Activated CD8-positive, alpha-beta T cell treated with anti-CD3 and anti-CD28 coated beads, Interleukin-2, amount 10 ng/mL, durations not matched to agents 7 days and 5 days (primary cell): ENCODE results near the gene ELL2. TPM values are rescaled to one million over a fixed set of nuclear protein-coding genes. Genes with fewer than 3 reads are reported as not detected.
A peak's percentile ranks its signal among the peaks of the same experiment; 100 is the strongest.
"Not testable (repeated sequence)": the region's sequence is repeated elsewhere in the genome, so short reads cannot be mapped to it uniquely, and the experiment has no call there.

Source experiments
- ATAC-seq: fragments of 150-1000 bp; cut with Tn5 transposase; one replicate; pipeline ENCODE4 v1.10.0; 2021; ENCODE audit warnings: moderate library complexity
- CTCF ChIA-PET: fragments of 350-600 bp; sonication (Branson Sonifier 250); formaldehyde crosslinking; loops from one replicate; lab custom pipeline; 2021; ENCODE audit warnings: antibody characterized with exemption; lab: Charles Lee
- POLR2A ChIA-PET: fragments of 350-600 bp; sonication (Branson Sonifier 250); formaldehyde crosslinking; loops from one replicate; lab custom pipeline; 2021; ENCODE audit warnings: antibody characterized with exemption; lab: Charles Lee
- DNase-seq: peaks from one replicate; pipeline ENCODE4 v3.0.0-alpha.2; 2020
- H3K27ac Mint-ChIP-seq: one replicate; pipeline ENCODE4 v1.8.0; 2021; ENCODE audit warnings: mild to moderate bottlenecking, mixed read lengths
- H3K27me3 Mint-ChIP-seq: one replicate; pipeline ENCODE4 v1.8.0; 2021; ENCODE audit warnings: low read depth, mixed read lengths
- H3K36me3 Mint-ChIP-seq: one replicate; pipeline ENCODE4 v1.8.0; 2021; ENCODE audit warnings: low read depth, mixed read lengths
- H3K4me1 Mint-ChIP-seq: one replicate; pipeline ENCODE4 v1.8.0; 2021; ENCODE audit warnings: low read depth, mixed read lengths
- H3K4me3 Mint-ChIP-seq: one replicate; pipeline ENCODE4 v1.8.0; 2021; ENCODE audit warnings: mild to moderate bottlenecking, mixed read lengths
- H3K9me3 Mint-ChIP-seq: one replicate; pipeline ENCODE4 v1.8.0; 2022; ENCODE audit warnings: mixed read lengths; ENCODE audit not compliant: insufficient read depth
- total RNA-seq, 2 experiments: library from RNA; stranded (reverse); gene quantifications; one replicate each; pipeline ENCODE4 v1.2.3, GENCODE V29; 2021

Gene ELL2
- total RNA-seq, 2 experiments from 2014 or later: 11.0 to 11.1 TPM

- peaks cover 2% of the 10 kb centered on the region for H3K36me3 Mint-ChIP-seq
- H3K27ac Mint-ChIP-seq: no peak overlapping the region
- no peaks in the 10 kb centered on the region for H3K27me3 Mint-ChIP-seq
- H3K4me3 Mint-ChIP-seq: no peak overlapping the region
- POLR2A ChIA-PET: no interaction called here
- no peak for ATAC-seq
- H3K4me1 Mint-ChIP-seq: peaks cover 3% of the 10 kb centered on the region
- H3K9me3 Mint-ChIP-seq: no peaks in the 10 kb centered on the region
- CTCF ChIA-PET: interaction anchor here (0.7 to 1.7 kb wide), 3 partner anchors 12 to 398 kb away, joined by 3 to 5 read pairs (median 3); no protein-coding TSS in a partner anchor
- DNase-seq: no peak
These were observed 24.0 kb downstream of the ELL2 start for GRCh38 chr5:95937607-95938152.

- ATAC-seq (no peak), DNase-seq (no peak)
- Mint-ChIP-seq H3K27ac (no peak overlapping the region), H3K36me3 (peaks cover 2% of the 10 kb centered on the region), H3K9me3 (no peaks in the 10 kb centered on the region), H3K4me3 (no peak overlapping the region), H3K4me1 (peaks cover 3% of the 10 kb centered on the region), H3K27me3 (no peaks in the 10 kb centered on the region)
- ChIA-PET CTCF (interaction anchor here (1.3 to 1.7 kb wide), 2 partner anchors 12 to 399 kb away, joined by 3 to 5 read pairs; no protein-coding TSS in a partner anchor), POLR2A (no interaction called here)
These were observed 24.7 kb downstream of the ELL2 start for GRCh38 chr5:95936812-95937397.

- H3K4me3 Mint-ChIP-seq: no peak overlapping the region
- H3K27ac Mint-ChIP-seq: no peak overlapping the region
- H3K27me3 Mint-ChIP-seq: no peaks in the 10 kb centered on the region
- CTCF ChIA-PET: interaction anchor here (1.2 to 2.1 kb wide), 2 partner anchors 13 to 18 kb away, joined by 4 to 6 read pairs; no protein-coding TSS in a partner anchor
- POLR2A ChIA-PET: no interaction called here
- no peak for ATAC-seq
- H3K4me1 Mint-ChIP-seq: peaks cover 3% of the 10 kb centered on the region
- H3K9me3 Mint-ChIP-seq: no peaks in the 10 kb centered on the region
- peaks cover 5% of the 10 kb centered on the region for H3K36me3 Mint-ChIP-seq
- no peak for DNase-seq
These were observed 26.0 kb downstream of the ELL2 start for GRCh38 chr5:95935553-95936100.

- Mint-ChIP-seq H3K4me3 (no peak overlapping the region), H3K9me3 (no peaks in the 10 kb centered on the region), H3K36me3 (peaks cover 7% of the 10 kb centered on the region), H3K27me3 (no peaks in the 10 kb centered on the region), H3K4me1 (peaks cover 6% of the 10 kb centered on the region), H3K27ac (no peak overlapping the region)
- ATAC-seq (no peak), DNase-seq (no peak)
- ChIA-PET POLR2A (interaction anchor here (0.6 to 0.7 kb wide), 2 partner anchors 321 to 326 kb away, joined by 3 to 4 read pairs; no protein-coding TSS in a partner anchor), CTCF (interaction anchor here (2.1 kb wide), 1 partner anchor 15 kb away, joined by 6 read pairs; no protein-coding TSS in a partner anchor)
These were observed 27.3 kb downstream of the ELL2 start for GRCh38 chr5:95934207-95934804.

- H3K27ac Mint-ChIP-seq: no peak overlapping the region
- CTCF ChIA-PET: no interaction called here
- H3K36me3 Mint-ChIP-seq: peaks cover 7% of the 10 kb centered on the region
- H3K9me3 Mint-ChIP-seq: no peaks in the 10 kb centered on the region
- H3K4me3 Mint-ChIP-seq: no peak overlapping the region
- ATAC-seq (no peak), DNase-seq (no peak)
- H3K27me3 Mint-ChIP-seq: no peaks in the 10 kb centered on the region
- POLR2A ChIA-PET: no interaction called here
- peaks cover 20% of the 10 kb centered on the region for H3K4me1 Mint-ChIP-seq
These were observed 28.7 kb downstream of the ELL2 start for GRCh38 chr5:95932941-95933340.

GRCh38 chr5:95931079-95931833 is 30.4 kb downstream of the ELL2 start:
- ATAC-seq (no peak), DNase-seq (no peak)
- POLR2A ChIA-PET: interaction anchor here (1.0 kb wide), 1 partner anchor 15 kb away, joined by 4 read pairs; no protein-coding TSS in a partner anchor
- H3K4me1 Mint-ChIP-seq: peaks cover 26% of the 10 kb centered on the region
- H3K4me3 Mint-ChIP-seq: no peak overlapping the region
- peaks cover 6% of the 10 kb centered on the region for H3K36me3 Mint-ChIP-seq
- H3K27ac Mint-ChIP-seq: no peak overlapping the region
- CTCF ChIA-PET: interaction anchor here (0.8 to 1.4 kb wide), 4 partner anchors 18 to 286 kb away, joined by 3 to 5 read pairs (median 4); partner anchors contain the start of gene ELL2
- H3K27me3 Mint-ChIP-seq: no peaks in the 10 kb centered on the region
- no peaks in the 10 kb centered on the region for H3K9me3 Mint-ChIP-seq

- H3K4me3 Mint-ChIP-seq: no peak overlapping the region
- peaks cover 32% of the 10 kb centered on the region for H3K4me1 Mint-ChIP-seq
- H3K36me3 Mint-ChIP-seq: peaks cover 5% of the 10 kb centered on the region
- no peaks in the 10 kb centered on the region for H3K27me3 Mint-ChIP-seq
- DNase-seq (no peak), ATAC-seq (no peak)
- H3K9me3 Mint-ChIP-seq: no peaks in the 10 kb centered on the region
- no peak overlapping the region for H3K27ac Mint-ChIP-seq
- ChIA-PET POLR2A (no interaction called here), CTCF (interaction anchor here (1.1 kb wide), 1 partner anchor 19 kb away, joined by 5 read pairs; no protein-coding TSS in a partner anchor)
These were observed 31.3 kb downstream of the ELL2 start for GRCh38 chr5:95930141-95930930.

- Mint-ChIP-seq H3K36me3 (peaks cover 5% of the 10 kb centered on the region), H3K27ac (peak overlapping the region; percentile 21), H3K9me3 (no peaks in the 10 kb centered on the region), H3K4me3 (no peak overlapping the region), H3K4me1 (peaks cover 43% of the 10 kb centered on the region), H3K27me3 (no peaks in the 10 kb centered on the region)
- ChIA-PET CTCF (interaction anchor here (2.4 kb wide), 1 partner anchor 33 kb away, joined by 7 read pairs; the partner anchor contains the start of gene ELL2), POLR2A (no interaction called here)
- DNase-seq: no peak
- no peak for ATAC-seq
These were observed 32.9 kb downstream of the ELL2 start for GRCh38 chr5:95928724-95929253.

- Mint-ChIP-seq H3K4me1 (peaks cover 49% of the 10 kb centered on the region), H3K36me3 (peaks cover 5% of the 10 kb centered on the region), H3K27ac (peak overlapping the region; percentile 36), H3K27me3 (no peaks in the 10 kb centered on the region), H3K9me3 (no peaks in the 10 kb centered on the region), H3K4me3 (peak overlapping the region; percentile 1)
- ChIA-PET POLR2A (no interaction called here), CTCF (interaction anchor here (2.4 kb wide), 1 partner anchor 33 kb away, joined by 7 read pairs; the partner anchor contains the start of gene ELL2)
- DNase-seq: no peak
- peak; percentile 32 for ATAC-seq
These were observed 33.5 kb downstream of the ELL2 start for GRCh38 chr5:95927927-95928723.

- CTCF ChIA-PET: interaction anchor here (2.4 kb wide), 1 partner anchor 34 kb away, joined by 7 read pairs; the partner anchor contains the start of gene ELL2
- H3K4me3 Mint-ChIP-seq, ATAC-seq, H3K27me3 Mint-ChIP-seq, H3K9me3 Mint-ChIP-seq, DNase-seq, POLR2A ChIA-PET, H3K36me3 Mint-ChIP-seq, H3K27ac Mint-ChIP-seq: not testable (repeated sequence)
- peaks cover 50% of the 10 kb centered on the region for H3K4me1 Mint-ChIP-seq
These were observed 34.4 kb downstream of the ELL2 start for GRCh38 chr5:95927300-95927699.
